Kidney epithelial cell (primary cell): Measurements from ENCODE around the gene LDB3. TPM values are rescaled to one million over a fixed set of nuclear protein-coding genes. Genes with fewer than 3 reads are reported as not detected.

Experiments
- DNase-seq: peaks from one replicate; pipeline ENCODE4 v3.0.0-alpha.2; 2010; ENCODE audit warnings: low read depth
- H3K27me3 ChIP-seq: 2 replicates; pipeline ENCODE4 v1.6.0; 2011; ENCODE audit warnings: low read length; ENCODE audit not compliant: control insufficient read depth, insufficient read depth
- H3K36me3 ChIP-seq: 2 replicates; pipeline ENCODE4 v1.5.1; 2011; ENCODE audit warnings: low read length; ENCODE audit not compliant: control insufficient read depth, insufficient read depth
- H3K4me3 ChIP-seq: 2 replicates; pipeline ENCODE4 v1.5.1; 2011; ENCODE audit warnings: low read depth, mild to moderate bottlenecking, control low read depth, low read length
- CTCF ChIP-seq: IDR thresholded peaks from 2 replicates; pipeline ENCODE4 v1.5.1; 2011; ENCODE audit warnings: mild to moderate bottlenecking, moderate library complexity, low read length, control low read depth, inconsistent platforms; ENCODE audit not compliant: insufficient read depth, poor library complexity, severe bottlenecking
- total RNA-seq: library from RNA; depleted of rRNA; stranded (reverse); fragments of >200 nt; gene quantifications from 2 replicates; pipeline ENCODE4 v1.2.3, GENCODE V29; 2015

LDB3 gene
- total RNA-seq, 1 donor from 2014 or later: 0.17 TPM

GRCh38 chr10:86757113-86757972, 89.0 kb downstream of the LDB3 start:
- Histone ChIP-seq H3K4me3 (peak overlapping the region; percentile 82), H3K36me3 (no peaks in the 10 kb centered on the region), H3K27me3 (no peaks in the 10 kb centered on the region)
- no peak for DNase-seq
- peak; percentile 16 for TF ChIP-seq CTCF

- no peaks in the 10 kb centered on the region for H3K27me3 ChIP-seq
Measured at GRCh38 chr10:86758189-86759072, 90.1 kb downstream of the LDB3 start.

GRCh38 chr10:86759073-86759672, 90.9 kb downstream of the LDB3 start:
- Histone ChIP-seq H3K36me3 (no peaks in the 10 kb centered on the region), H3K4me3 (no peak overlapping the region)

More at GRCh38 chr10:86758189-86759072, 90.1 kb downstream of the LDB3 start:
- TF ChIP-seq CTCF: no peak
- no peaks in the 10 kb centered on the region for H3K36me3 ChIP-seq
- peak overlapping the region; percentile 82 for H3K4me3 ChIP-seq
- DNase-seq: no peak

GRCh38 chr10:86763404-86763803, 95.1 kb downstream of the LDB3 start:
- H3K4me3 ChIP-seq: no peak overlapping the region
- H3K36me3 ChIP-seq: no peaks in the 10 kb centered on the region
- no peaks in the 10 kb centered on the region for H3K27me3 ChIP-seq
- DNase-seq: no peak
- no peak for TF ChIP-seq CTCF

More at GRCh38 chr10:86759073-86759672, 90.9 kb downstream of the LDB3 start:
- no peaks in the 10 kb centered on the region for H3K27me3 ChIP-seq
- TF ChIP-seq CTCF: no peak
- DNase-seq: no peak

- no peak for TF ChIP-seq CTCF
- DNase-seq: no peak
- Histone ChIP-seq H3K36me3 (no peaks in the 10 kb centered on the region), H3K4me3 (no peak overlapping the region), H3K27me3 (no peaks in the 10 kb centered on the region)
Measured at GRCh38 chr10:86765548-86765947, 97.2 kb downstream of the LDB3 start.
